Right cardiac atrium (tissue), 5 donors: ENCODE results near the gene DNAH11. TPM values are rescaled to one million over a fixed set of nuclear protein-coding genes. Genes with fewer than 3 reads are reported as not detected.
A peak's percentile ranks its signal among the peaks of the same experiment; 100 is the strongest.

Experiments
- ATAC-seq, 2 donors: fragments of 200-7000 bp; cut with Tn5 transposase; one replicate each; pipeline versions ENCODE4 v1.8.0 to v1.9.1; 2020; ENCODE audit warnings: moderate library complexity in 2 of 2, mild to moderate bottlenecking in 1 of 2
- DNase-seq, 3 donors: peaks; one replicate each; pipeline ENCODE4 v3.0.0-alpha.2; 2020
- H3K27ac ChIP-seq: one replicate; pipeline ENCODE4 v1.5.1; 2013; ENCODE audit warnings: mild to moderate bottlenecking, low read length, control low read depth, moderate library complexity
- H3K27me3 ChIP-seq: one replicate; pipeline ENCODE4 v1.6.1; 2013; ENCODE audit not compliant: control insufficient read depth, insufficient read depth
- H3K4me1 ChIP-seq: one replicate; pipeline ENCODE4 v1.6.1; 2013; ENCODE audit warnings: low read length; ENCODE audit not compliant: control insufficient read depth, insufficient read depth
- H3K4me3 ChIP-seq: one replicate; pipeline ENCODE4 v1.5.1; 2013; ENCODE audit warnings: low read length, control low read depth
- H3K9me3 ChIP-seq: one replicate; pipeline ENCODE4 v1.6.1; 2013; ENCODE audit warnings: low read length; ENCODE audit not compliant: control insufficient read depth
- WGBS: extraction: QIAGEN DNeasy Blood & Tissue Kit; methylation state at CpG from one replicate; pipeline ENCODE4 v1.1.7; 2013; 5-methylcytosine and 5-hydroxymethylcytosine counted together
- intact Hi-C, 4 donors: fragments of 100-400 bp; cut with DNase I; formaldehyde crosslinking; loops; one replicate each; pipeline versions ENCODE4 v1.11.0 to v1.14.0; 2022 to 2023
- polyA plus RNA-seq: library from polyadenylated mRNA; stranded (reverse); fragments of 200-250 nt; gene quantifications from one replicate; pipeline ENCODE4 v1.2.3, GENCODE V29; 2013
- total RNA-seq, 4 donors: library from RNA; stranded (reverse); fragmentation: NEBNext Ultra II Directional; extraction: Animal tissue kit (Norgen Biotek cat#: 25700); gene quantifications; one replicate each; pipeline ENCODE4 v1.2.1, GENCODE V29; 2021
- donor health status: healthy with polysubstance abuse.
- donor health status: DM: no; HTN: yes; CAD: no.
- donor health status: DM: no; HTN: no; CAD: no.
- donor health status: DM: no; HTN: yes; CAD: no; lungs with severe emphysema.
- donor health status: DM: yes; HTN: yes; CAD: no.

The DNAH11 gene
- total and polyA plus RNA-seq, 5 donors: 0.86 to 6.4 (median 4.1) TPM

GRCh38 chr7:21753071-21753470 lies 210.2 kb downstream of the DNAH11 start:
- H3K9me3 ChIP-seq: no peaks in the 10 kb centered on the region
- ATAC-seq (no peak), DNase-seq (no peak)
- no peaks in the 10 kb centered on the region for H3K4me1 ChIP-seq
- 74% methylated on average over 3 of the region's 3 CpGs for WGBS
- no peaks in the 10 kb centered on the region for H3K27me3 ChIP-seq
- intact Hi-C loops: no loop called here
- no peak overlapping the region for H3K4me3 ChIP-seq
- H3K27ac ChIP-seq: no peak overlapping the region

GRCh38 chr7:21754963-21755362 lies 212.1 kb downstream of the DNAH11 start:
- H3K4me1 ChIP-seq: peaks cover under 1% of the 10 kb centered on the region
- no peak overlapping the region for H3K27ac ChIP-seq
- 67% methylated on average over 3 of the region's 3 CpGs for WGBS
- DNase-seq (no peak), ATAC-seq (no peak)
- H3K9me3 ChIP-seq: no peaks in the 10 kb centered on the region
- no peak overlapping the region for H3K4me3 ChIP-seq
- H3K27me3 ChIP-seq: no peaks in the 10 kb centered on the region
- intact Hi-C loops: no loop called here

GRCh38 chr7:21757537-21758282 lies 214.9 kb downstream of the DNAH11 start:
- DNase-seq (no peak), ATAC-seq (no peak)
- Histone ChIP-seq H3K4me3 (no peak overlapping the region), H3K4me1 (peaks cover 1% of the 10 kb centered on the region), H3K27ac (no peak overlapping the region), H3K27me3 (no peaks in the 10 kb centered on the region), H3K9me3 (no peaks in the 10 kb centered on the region)
- intact Hi-C loops: no loop called here
- WGBS: 46% methylated on average over 11 of the region's 11 CpGs

DNA sequence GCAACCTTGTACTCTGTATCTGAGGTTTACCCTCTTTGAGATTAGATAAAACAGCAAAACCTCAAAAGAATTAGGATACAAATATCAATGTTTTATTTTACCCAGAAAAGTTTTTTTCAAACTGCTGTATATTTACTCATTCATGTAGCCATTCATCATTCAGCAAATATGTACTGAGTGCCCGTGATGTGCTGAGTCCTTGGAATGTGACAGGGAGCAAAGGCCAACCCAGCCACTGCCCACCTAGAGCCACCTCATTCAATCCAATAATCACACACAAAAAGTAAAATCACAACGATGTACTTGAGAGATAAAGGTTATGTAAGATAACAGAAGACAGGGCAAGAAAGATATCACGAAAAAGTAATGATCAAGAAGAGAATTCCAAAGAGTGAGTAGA lies 215.4 kb downstream of the DNAH11 start:
- Histone ChIP-seq H3K4me3 (no peak overlapping the region), H3K27me3 (no peaks in the 10 kb centered on the region), H3K4me1 (peaks cover 1% of the 10 kb centered on the region), H3K27ac (no peak overlapping the region), H3K9me3 (no peaks in the 10 kb centered on the region)
- intact Hi-C loops: no loop called here
- DNase-seq: no peak
- ATAC-seq: no peak
- WGBS: 45% methylated on average over 3 of the region's 3 CpGs

DNA sequence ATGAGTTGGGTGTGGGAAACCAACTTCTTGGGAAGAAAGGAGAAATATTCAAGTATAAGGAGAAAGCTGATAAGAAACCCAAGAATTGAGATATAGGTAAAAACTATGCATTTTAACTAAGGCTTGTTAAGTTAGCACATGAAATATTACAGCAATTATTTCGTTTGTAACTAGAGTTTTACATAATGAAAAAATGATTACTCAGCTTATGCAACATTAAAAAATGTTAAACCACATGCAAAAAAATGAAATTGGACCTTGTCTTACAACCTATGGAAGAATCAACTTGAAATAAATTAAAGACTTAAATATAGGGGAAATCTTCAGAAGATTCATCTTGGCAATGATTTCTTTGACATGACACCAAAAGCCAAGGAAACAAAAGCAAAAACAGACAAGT lies 219.6 kb downstream of the DNAH11 start:
- no peak overlapping the region for H3K4me3 ChIP-seq
- DNase-seq: no peak
- peaks cover 1% of the 10 kb centered on the region for H3K4me1 ChIP-seq
- ATAC-seq: no peak
- intact Hi-C loops: no loop called here
- no peak overlapping the region for H3K27ac ChIP-seq
- no peaks in the 10 kb centered on the region for H3K9me3 ChIP-seq
- 45% methylated on average over 1 of the region's 1 CpG for WGBS
- H3K27me3 ChIP-seq: no peaks in the 10 kb centered on the region

- 95% methylated on average over 4 of the region's 4 CpGs for WGBS
- intact Hi-C loops: no loop called here
- H3K27me3 ChIP-seq: no peaks in the 10 kb centered on the region
Measured at GRCh38 chr7:21763818-21764217, 221.0 kb downstream of the DNAH11 start.

GRCh38 chr7:21766218-21766617 lies 223.4 kb downstream of the DNAH11 start:
- Histone ChIP-seq H3K27ac (no peak overlapping the region), H3K9me3 (no peaks in the 10 kb centered on the region), H3K27me3 (no peaks in the 10 kb centered on the region), H3K4me3 (no peak overlapping the region), H3K4me1 (no peaks in the 10 kb centered on the region)
- ATAC-seq (no peak), DNase-seq (no peak)
- intact Hi-C loops: no loop called here
- 60% methylated on average over 2 of the region's 2 CpGs for WGBS

More at GRCh38 chr7:21763818-21764217, 221.0 kb downstream of the DNAH11 start:
- H3K27ac ChIP-seq: no peak overlapping the region
- ATAC-seq (no peak), DNase-seq (no peak)
- no peak overlapping the region for H3K4me3 ChIP-seq
- H3K4me1 ChIP-seq: peaks cover 1% of the 10 kb centered on the region
- H3K9me3 ChIP-seq: no peaks in the 10 kb centered on the region

DNA sequence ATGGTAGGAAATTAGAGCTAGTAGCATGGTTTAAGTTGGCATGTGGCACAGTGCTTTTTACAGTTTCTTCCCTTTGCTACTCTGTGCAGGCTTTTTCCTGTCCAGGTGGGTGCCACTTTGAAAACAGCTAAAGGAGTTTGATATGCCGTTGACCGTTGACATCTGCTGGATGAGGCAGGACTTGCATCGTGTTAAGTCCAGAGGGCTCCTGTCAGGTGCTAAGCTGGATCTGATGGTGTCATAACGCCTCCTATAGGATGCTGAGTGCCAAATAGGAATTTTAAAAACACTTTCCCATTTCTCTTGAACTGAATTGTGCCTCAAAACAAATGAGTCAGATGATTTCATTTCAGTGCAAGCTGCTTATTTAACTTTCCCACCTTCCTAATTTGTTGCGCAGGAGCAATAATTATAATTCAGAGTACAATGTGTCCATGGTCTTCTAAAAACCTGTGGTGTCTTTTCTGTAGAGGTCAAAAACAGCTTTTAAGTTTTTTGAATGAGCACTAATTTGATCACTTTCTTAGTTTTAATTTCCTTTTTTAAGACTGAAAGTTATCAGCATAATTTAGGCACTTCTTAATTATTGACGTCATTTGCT lies 224.6 kb downstream of the DNAH11 start:
- Histone ChIP-seq H3K27me3 (no peaks in the 10 kb centered on the region), H3K27ac (no peak overlapping the region), H3K9me3 (no peaks in the 10 kb centered on the region), H3K4me1 (no peaks in the 10 kb centered on the region), H3K4me3 (no peak overlapping the region)
- ATAC-seq (peak; percentile 41 to 70), DNase-seq (no peak)
- intact Hi-C loops: no loop called here
- WGBS: 21% methylated on average over 6 of the region's 6 CpGs

- WGBS: 56% methylated on average over 5 of the region's 5 CpGs
- Histone ChIP-seq H3K4me1 (no peaks in the 10 kb centered on the region), H3K27ac (no peak overlapping the region), H3K27me3 (no peaks in the 10 kb centered on the region), H3K9me3 (no peaks in the 10 kb centered on the region), H3K4me3 (no peak overlapping the region)
- ATAC-seq (no peak), DNase-seq (no peak)
- intact Hi-C loops: no loop called here
Measured at GRCh38 chr7:21768279-21768678, 225.4 kb downstream of the DNAH11 start.

- 44% methylated on average over 5 of the region's 5 CpGs for WGBS
- no peaks in the 10 kb centered on the region for H3K9me3 ChIP-seq
- H3K4me3 ChIP-seq: no peak overlapping the region
- no peak overlapping the region for H3K27ac ChIP-seq
- intact Hi-C loops: no loop called here
- ATAC-seq: no peak
- no peak for DNase-seq
- no peaks in the 10 kb centered on the region for H3K4me1 ChIP-seq
- no peaks in the 10 kb centered on the region for H3K27me3 ChIP-seq
Measured at GRCh38 chr7:21771266-21771665, 228.4 kb downstream of the DNAH11 start.

DNA sequence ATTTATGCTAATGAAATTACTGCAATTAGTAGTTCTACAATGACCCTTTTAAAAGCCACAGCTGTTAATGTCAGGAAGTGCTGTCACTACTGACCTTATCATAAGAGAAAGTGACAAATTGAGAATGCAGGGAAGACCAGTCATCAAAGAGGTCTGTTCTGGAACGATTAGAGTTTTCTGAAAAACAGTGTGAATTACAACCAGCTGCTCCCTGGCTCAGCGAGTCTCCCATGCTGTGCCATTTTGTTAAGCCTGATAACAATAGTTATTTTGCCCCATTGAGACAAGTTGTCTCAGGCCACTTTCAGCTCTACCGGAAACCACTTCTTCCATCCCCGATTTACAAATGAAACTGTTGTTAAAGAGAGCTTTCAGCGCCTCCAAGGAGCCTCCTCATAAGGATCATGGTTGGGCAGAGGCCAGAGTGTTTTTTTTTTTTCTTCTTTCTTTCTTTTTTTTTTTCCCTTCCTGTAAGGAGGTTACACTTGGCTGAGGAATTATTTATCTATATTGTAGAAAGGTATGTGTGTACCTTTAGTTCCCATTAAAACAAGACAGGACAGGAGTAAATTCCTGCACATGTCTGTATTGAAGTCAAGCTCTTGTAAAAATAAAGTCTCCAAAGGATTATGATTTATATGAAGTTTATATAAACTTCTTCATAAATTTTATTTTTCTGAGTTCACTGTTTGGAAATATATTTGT lies 229.2 kb downstream of the DNAH11 start:
- Histone ChIP-seq H3K4me1 (no peaks in the 10 kb centered on the region), H3K4me3 (no peak overlapping the region), H3K9me3 (no peaks in the 10 kb centered on the region), H3K27me3 (no peaks in the 10 kb centered on the region), H3K27ac (no peak overlapping the region)
- WGBS: 7% methylated on average over 5 of the region's 5 CpGs
- ATAC-seq: no peak
- intact Hi-C loops: no loop called here
- DNase-seq: no peak
